Pulmonary artery endothelial cell (primary cell): ENCODE results near the gene MYO16. TPM values are rescaled to one million over a fixed set of nuclear protein-coding genes. Genes with fewer than 3 reads are reported as not detected.
"Not testable (repeated sequence)": the region's sequence is repeated elsewhere in the genome, so short reads cannot be mapped to it uniquely, and the experiment has no call there.

Source experiments
- DNase-seq: peaks from one replicate; pipeline ENCODE4 v3.0.0-alpha.2; 2011; ENCODE audit warnings: low read depth, low spot score
- total RNA-seq: library from RNA; depleted of rRNA; stranded (reverse); fragments of >200 nt; gene quantifications from 2 replicates; pipeline ENCODE4 v1.2.3, GENCODE V29; 2014

The MYO16 gene
- total RNA-seq, 1 donor from 2014 or later, result not detected

DNA sequence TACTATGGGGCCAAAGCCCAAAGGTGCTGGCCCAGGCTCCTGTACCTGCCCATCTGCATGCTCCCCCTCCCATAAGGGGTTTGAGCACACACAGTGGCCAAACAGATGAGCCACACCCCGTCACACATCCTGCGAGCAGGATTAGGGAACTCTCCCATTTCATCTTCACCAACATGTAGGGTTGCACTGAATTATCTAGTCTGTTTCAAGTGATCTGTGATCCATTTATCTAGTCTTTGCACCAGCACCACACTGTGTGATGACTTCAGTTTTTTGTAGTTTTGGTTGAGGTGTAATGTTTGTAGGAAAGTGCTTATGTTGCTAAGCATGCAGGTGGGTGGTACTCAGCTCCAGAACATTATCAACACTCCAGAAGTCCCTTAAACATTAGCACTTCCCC lies 249.3 kb downstream of the MYO16 start:
- no peak for DNase-seq

DNA sequence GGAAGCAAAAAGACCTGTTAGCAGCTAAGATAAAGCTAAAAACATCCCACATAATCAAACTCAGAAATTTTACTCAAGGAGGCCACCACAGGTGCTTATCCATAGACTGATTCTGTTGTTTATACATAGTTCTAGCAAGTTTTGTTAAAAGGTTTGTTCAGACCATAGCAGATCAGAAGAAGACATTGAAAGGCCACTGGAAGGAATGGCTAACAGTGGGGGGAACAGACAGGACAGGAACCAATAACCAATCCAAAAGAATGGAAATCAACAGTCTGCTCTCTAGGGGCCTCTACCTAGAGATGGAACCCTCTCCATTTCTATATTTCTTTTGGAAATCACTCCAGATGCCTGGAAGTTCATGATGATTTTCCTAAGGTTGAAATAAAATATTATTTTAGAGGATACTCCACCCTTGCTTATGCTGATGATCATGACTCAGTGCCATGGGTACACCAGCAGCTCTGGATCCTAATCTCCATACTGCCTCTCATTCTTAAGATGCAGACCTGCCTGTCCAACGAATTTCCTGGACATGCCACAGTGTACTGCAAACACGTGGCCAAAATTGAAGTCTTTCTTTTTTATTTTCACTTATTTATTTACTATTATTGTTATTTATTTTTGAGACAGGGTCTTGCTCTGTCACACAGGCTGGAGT lies 260.0 kb downstream of the MYO16 start:
- no peak for DNase-seq

DNA sequence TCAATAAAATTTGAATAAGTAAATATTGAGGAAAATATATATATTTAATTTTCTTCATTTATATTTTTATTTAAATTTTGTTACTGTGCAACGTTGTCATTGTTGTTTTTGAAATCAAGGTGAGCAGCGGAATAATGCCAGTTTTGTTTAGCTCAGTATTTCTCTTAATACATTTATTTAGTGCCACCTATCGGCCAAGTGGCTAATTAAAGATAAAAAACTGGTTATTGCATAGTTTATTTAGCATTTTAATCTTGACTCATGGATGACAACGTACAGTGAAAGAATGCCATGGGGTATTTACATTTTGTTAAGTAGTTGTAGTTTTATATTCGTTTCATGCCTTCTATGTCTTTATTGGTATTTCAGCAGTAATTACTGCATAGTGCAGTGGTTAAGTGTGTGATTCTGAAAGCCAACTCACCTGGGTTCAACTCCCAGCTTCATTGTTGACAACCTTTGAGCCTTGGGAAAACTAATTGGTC lies 265.9 kb downstream of the MYO16 start:
- no peak for DNase-seq

DNA sequence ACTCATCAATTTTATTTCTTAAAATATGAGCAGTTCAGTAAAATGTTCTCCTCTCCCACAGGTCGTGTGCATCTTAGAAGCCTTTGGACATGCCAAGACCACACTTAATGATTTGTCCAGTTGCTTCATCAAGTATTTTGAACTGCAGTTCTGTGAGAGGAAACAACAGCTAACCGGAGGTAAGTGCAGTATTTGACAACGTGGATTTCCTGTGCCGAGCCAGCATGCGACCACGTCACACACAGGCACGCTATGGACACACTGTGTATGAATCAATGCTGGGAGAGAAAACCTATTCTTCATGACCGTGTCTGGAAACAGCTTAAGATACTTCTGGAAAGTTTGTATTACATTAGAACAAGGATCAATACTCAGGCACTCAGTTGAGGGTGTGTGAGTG lies 268.5 kb downstream of the MYO16 start:
- no peak for DNase-seq

DNA sequence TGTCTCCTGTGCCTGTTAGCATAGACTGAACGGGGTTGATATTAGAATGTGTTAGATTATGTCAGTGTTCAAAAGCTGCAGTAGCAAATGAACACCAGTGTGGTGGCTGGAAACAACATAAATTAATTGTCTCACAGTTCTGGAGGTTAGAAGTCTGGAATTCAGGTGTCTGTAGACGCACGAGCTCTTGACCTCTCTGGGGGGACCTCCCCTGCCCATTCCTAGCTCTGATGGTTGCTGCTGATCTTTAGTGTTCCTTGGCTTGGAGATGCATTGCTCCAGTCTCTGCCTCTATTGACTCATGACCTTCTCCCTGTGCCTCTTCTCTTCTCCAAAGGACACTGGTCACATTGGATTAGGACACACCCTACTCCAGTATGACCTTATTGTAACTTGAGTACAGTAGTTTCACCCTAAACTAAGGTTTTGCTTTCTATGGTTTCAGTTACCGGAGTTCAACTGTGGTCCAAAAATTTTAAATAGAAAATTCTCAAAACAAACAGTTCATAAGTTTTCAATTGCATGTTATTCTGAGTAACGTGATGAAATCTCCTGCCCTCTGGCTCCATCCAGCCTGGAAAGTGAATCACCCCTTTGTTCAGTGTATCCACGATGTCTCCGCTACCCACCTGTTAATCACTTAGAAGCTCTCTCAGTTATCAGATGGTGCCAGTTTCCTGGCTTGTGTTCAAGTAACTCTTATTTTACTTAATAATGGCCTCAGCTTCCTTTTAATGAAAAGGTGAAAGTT lies 273.2 kb downstream of the MYO16 start:
- no peak for DNase-seq

GRCh38 chr13:108903613-108904012 lies 274.2 kb downstream of the MYO16 start:
- DNase-seq, result no peak

GRCh38 chr13:108911807-108912206 lies 282.4 kb downstream of the MYO16 start:
- no peak for DNase-seq

DNA sequence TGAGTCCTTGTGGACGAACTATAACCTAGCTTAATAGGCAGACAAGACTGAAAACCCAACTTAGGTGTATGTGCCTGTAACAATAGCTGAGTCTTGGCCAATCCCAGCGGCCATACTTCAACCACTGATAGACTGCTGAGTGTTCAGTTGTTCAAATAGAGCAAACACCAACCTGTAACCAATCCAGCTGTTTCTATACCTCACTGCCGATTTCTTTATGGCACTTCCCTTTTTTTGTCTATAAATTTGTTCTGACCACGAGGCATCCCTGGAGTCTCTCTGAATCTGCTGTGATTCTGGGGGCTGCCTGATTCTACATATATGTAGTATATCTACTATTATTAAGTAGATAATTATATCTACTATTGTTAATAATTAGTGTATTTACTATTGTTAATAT lies 284.3 kb downstream of the MYO16 start:
- not testable (repeated sequence) for DNase-seq

- DNase-seq, result no peak
Observed at GRCh38 chr13:108915095-108915633, 285.8 kb downstream of the MYO16 start.

DNA sequence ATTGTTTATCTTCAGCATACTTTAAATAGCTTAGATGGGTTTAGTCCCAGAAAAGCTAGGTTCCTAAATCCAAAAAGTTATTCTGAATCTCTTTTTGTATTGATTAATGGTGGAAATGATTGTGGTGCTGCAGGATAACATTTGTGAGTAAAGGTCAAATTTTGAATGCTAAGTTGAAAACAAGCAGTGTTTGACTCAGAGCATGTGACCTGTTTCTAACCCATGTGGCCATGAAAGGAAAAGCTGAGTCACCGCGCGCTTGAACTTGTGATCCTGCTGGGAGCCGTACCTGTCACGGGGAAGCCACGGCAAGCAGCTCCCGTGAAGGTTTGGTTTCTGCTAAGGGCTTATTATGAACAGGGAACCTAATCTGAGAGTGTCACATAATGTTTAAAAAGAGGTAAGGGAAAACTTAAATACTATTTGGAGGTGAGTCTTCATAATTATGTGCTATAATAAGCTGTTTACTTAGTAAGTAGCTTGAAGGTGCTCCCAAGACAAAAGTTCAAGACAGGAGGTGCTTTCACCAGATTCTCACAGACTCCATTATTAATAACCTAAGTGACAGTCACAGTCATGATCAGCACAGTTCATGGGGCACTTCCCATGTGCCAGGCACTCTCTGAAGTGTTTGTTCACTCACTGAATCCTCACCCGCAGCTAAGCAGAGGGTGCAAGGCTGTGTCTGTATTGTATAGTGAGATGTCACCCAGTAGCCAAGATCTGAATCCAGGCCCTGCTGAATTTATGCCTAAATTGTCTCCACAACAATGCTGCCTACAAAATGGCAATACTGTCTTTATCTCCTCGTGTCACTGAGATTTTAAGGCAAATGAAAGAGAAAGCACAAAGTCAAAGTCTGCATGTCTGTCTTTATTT lies 286.5 kb downstream of the MYO16 start:
- DNase-seq, result peak; percentile 93

GRCh38 chr13:108917581-108917980 lies 288.2 kb downstream of the MYO16 start:
- DNase-seq, result no peak

- DNase-seq, result no peak
Observed at GRCh38 chr13:108919036-108919907, 289.9 kb downstream of the MYO16 start.

DNA sequence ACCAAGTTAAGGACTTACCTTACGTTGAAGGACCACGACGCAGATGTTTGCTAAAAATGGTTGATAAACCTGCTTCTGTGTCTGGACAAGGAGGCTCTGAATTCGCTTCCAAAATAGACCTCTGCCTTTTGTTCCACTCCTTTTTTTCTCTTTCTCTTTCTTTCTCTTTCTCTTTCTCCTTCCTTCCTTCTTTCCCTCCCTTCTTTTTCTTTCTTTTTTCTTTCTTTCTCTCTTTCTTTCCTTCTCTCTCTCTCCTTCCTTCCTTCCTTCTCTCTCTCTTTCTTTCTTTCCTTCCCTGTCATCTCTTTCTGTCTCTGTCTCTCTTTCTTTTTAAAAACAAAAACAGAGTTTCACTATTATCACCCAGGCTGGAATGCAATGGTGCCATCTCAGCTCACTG lies 290.7 kb downstream of the MYO16 start:
- no peak for DNase-seq

- DNase-seq, result no peak
Observed at GRCh38 chr13:108921238-108921637, 291.8 kb downstream of the MYO16 start.

GRCh38 chr13:108922108-108922507 lies 292.7 kb downstream of the MYO16 start:
- DNase-seq, result no peak

- no peak for DNase-seq
Observed at GRCh38 chr13:108923386-108924047, 294.1 kb downstream of the MYO16 start.

GRCh38 chr13:108924134-108924533 lies 294.7 kb downstream of the MYO16 start:
- DNase-seq, result no peak

DNA sequence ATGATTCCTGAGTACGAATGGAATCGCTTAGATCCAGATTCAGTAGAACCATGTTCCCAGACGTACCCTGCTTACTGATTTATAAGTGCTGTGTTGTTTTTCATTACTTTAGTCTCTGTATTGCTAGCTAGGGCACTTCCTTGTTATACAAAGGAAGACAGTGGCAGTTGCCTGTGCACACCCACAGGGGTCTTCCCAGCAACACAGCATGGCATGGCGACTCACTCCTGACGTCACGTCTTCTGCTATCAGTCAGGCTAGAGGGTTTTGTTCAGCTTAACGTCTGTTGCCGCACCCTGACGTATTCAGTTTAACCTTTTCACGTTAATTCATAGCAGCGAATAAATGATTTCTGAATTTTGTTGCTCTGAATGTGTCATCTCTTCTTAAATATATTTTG lies 295.1 kb downstream of the MYO16 start:
- DNase-seq, result no peak

DNA sequence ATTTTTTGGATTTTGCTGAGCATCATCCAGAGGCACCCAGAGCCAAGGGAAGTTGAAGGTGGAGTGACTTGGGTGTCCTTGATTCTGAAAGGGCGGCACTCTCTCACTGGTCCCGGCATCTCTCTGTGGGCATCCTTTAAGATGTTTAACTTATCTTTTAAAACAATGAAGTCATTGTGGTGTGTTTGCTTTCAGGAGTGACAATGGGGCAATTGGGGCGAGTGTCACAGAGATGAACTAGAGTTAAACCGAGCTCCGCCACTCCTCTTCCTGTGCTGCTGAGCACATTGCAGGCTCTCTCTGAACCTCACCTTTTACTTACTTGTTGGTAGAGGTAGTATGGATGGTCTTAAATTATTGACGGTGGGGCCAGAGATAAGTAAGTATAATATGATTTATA lies 295.7 kb downstream of the MYO16 start:
- no peak for DNase-seq

DNA sequence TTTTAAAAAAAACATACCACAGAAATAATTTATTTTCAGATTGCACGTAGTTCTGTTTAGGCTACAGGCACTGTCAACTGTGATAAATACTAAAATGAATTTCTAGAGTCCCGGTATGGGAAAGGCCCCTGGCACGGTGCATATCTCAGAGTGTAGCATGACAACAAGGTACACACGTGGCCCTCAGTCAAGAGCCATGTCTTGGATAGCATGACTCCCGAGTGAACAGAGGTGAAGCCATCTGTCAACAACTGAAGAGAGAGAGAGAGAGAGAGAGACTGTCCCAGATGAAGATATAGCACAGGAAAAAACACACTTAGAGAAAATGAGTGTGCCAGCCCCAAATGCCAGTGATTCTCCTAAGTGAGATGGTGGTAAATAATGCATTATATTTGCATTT lies 297.5 kb downstream of the MYO16 start:
- DNase-seq, result no peak
